ENCODE measurements around the gene SGO1. TPM values are rescaled to one million over a fixed set of nuclear protein-coding genes. Genes with fewer than 3 reads are reported as not detected.

The SGO1 gene
- total RNA-seq, 1 experiment from 2014 or later = 23.5 TPM

- TF ChIP-seq, protein P1, sequence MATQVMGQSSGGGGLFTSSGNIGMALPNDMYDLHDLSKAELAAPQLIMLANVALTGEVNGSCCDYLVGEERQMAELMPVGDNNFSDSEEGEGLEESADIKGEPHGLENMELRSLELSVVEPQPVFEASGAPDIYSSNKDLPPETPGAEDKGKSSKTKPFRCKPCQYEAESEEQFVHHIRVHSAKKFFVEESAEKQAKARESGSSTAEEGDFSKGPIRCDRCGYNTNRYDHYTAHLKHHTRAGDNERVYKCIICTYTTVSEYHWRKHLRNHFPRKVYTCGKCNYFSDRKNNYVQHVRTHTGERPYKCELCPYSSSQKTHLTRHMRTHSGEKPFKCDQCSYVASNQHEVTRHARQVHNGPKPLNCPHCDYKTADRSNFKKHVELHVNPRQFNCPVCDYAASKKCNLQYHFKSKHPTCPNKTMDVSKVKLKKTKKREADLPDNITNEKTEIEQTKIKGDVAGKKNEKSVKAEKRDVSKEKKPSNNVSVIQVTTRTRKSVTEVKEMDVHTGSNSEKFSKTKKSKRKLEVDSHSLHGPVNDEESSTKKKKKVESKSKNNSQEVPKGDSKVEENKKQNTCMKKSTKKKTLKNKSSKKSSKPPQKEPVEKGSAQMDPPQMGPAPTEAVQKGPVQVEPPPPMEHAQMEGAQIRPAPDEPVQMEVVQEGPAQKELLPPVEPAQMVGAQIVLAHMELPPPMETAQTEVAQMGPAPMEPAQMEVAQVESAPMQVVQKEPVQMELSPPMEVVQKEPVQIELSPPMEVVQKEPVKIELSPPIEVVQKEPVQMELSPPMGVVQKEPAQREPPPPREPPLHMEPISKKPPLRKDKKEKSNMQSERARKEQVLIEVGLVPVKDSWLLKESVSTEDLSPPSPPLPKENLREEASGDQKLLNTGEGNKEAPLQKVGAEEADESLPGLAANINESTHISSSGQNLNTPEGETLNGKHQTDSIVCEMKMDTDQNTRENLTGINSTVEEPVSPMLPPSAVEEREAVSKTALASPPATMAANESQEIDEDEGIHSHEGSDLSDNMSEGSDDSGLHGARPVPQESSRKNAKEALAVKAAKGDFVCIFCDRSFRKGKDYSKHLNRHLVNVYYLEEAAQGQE (IDR thresholded peaks at IDR 0.05; ENCODE audit: low read depth) = no peak
- TF ChIP-seq RAD21 (IDR thresholded peaks at IDR 0.05; ENCODE audit: low read depth) = no peak
- no peak for TF ChIP-seq EZH2 (IDR thresholded peaks at IDR 0.05)
- no peak for TF ChIP-seq JUND (IDR thresholded peaks at IDR 0.05)
Observed at GRCh38 chr3:20147361-20147760, 38.6 kb downstream of the SGO1 start (continued).

GRCh38 chr3:20146301-20146700, 39.7 kb downstream of the SGO1 start:
- BruUV-seq (replicated peaks) = no TSS peak
- H3K36me3 ChIP-seq (ENCODE audit: control insufficient read depth in 1 of 2, insufficient read depth in 2 of 2, low read length in 2 of 2) = no peaks in the 10 kb centered on the region
- no peaks in the 10 kb centered on the region for H3K4me1 ChIP-seq (ENCODE audit: control insufficient read depth in 1 of 2, insufficient read depth in 2 of 2, low read length in 2 of 2)
- no peaks in the 10 kb centered on the region for H3K9me2 ChIP-seq (ENCODE audit: insufficient read depth)
- no peak overlapping the region for H3K4me2 ChIP-seq (ENCODE audit: low read length)
- no peaks in the 10 kb centered on the region for H3K79me2 ChIP-seq (ENCODE audit: insufficient read depth, low read length)
- no peak for TF ChIP-seq POLR2AphosphoS5 (IDR thresholded peaks at IDR 0.05; ENCODE audit: low read depth, low read length)
- no peak for TF ChIP-seq ATF3 (IDR thresholded peaks at IDR 0.05)
- TF ChIP-seq TCF7L2 (IDR thresholded peaks at IDR 0.05; ENCODE audit: borderline replicate concordance, extremely low read depth, insufficient read depth, insufficient read length) = no peak
- no peak for TF ChIP-seq SIN3A (IDR thresholded peaks at IDR 0.05; ENCODE audit: low read depth)
- no peaks in the 10 kb centered on the region for H3K27me3 ChIP-seq (ENCODE audit: insufficient read depth, low read length)
- POLR2A ChIA-PET = no interaction called here
- ATAC-seq (no peak), DNase-seq (ENCODE audit: low read depth, low spot score) (no peak)
- no peaks in the 10 kb centered on the region for H3K9me3 ChIP-seq (ENCODE audit: control insufficient read depth in 1 of 2, insufficient read depth in 1 of 2, low read depth in 1 of 2, low read length in 2 of 2)
- intact Hi-C loops (cut with micrococcal nuclease) = no loop called here
- CTCF ChIA-PET = no interaction called here
- H3K9ac ChIP-seq (ENCODE audit: low read length) = no peak overlapping the region
- no peak overlapping the region for H3K4me3 ChIP-seq (replicated peaks in 1 of 2; ENCODE audit: low read depth in 1 of 2, low read length in 2 of 2)
- no peaks in the 10 kb centered on the region for H4K20me1 ChIP-seq (ENCODE audit: insufficient read depth)
- H3K27ac ChIP-seq (ENCODE audit: low read depth, low read length) = no peak overlapping the region
- RAD21 ChIA-PET (ENCODE audit: low non-redundant PET in 1 of 2, low total read pairs in 2 of 2, uncharacterized antibody in 2 of 2, unreplicated experiment in 2 of 2) = no interaction called here
- no peak overlapping the region for H2AFZ ChIP-seq (ENCODE audit: low read depth, low read length, poor library complexity, severe bottlenecking)

All from HCT116 (cell line).